Endothelial cell of umbilical vein (primary cell): ENCODE measurements around the gene DNAI7.

Experiments used
- CTCF ChIP-seq, 2 donors: IDR thresholded peaks; 1 replicate in 1 of 2; 2 replicates in 1 of 2; pipeline ENCODE4 v1.5.1; 2011; ENCODE audit warnings: low read length in 2 of 2, mild to moderate bottlenecking in 2 of 2, moderate library complexity in 2 of 2, control low read depth in 1 of 2, inconsistent platforms in 1 of 2, low read depth in 1 of 2; ENCODE audit not compliant: insufficient read depth in 1 of 2; ENCODE audit errors: extremely low read depth in 1 of 2
- EZH2 ChIP-seq: IDR thresholded peaks from 2 replicates; pipeline ENCODE4 v1.6.1; 2012; ENCODE audit warnings: borderline replicate concordance, low read depth, mild to moderate bottlenecking, moderate library complexity, low read length, inconsistent platforms; ENCODE audit not compliant: severe bottlenecking
- GATA2 ChIP-seq: IDR thresholded peaks from 2 replicates; pipeline ENCODE4 v1.7.0; 2011; ENCODE audit warnings: low read depth, mild to moderate bottlenecking, moderate library complexity, mixed read lengths, low read length; ENCODE audit not compliant: insufficient read length, insufficient read depth
- JUN ChIP-seq: IDR thresholded peaks from 2 replicates; pipeline ENCODE4 v1.6.1; 2011; ENCODE audit warnings: borderline replicate concordance, low read depth; ENCODE audit not compliant: insufficient read length, insufficient read depth
- MAX ChIP-seq: IDR thresholded peaks from 2 replicates; pipeline ENCODE4 v1.6.1; 2011; ENCODE audit not compliant: insufficient read depth, insufficient read length
- MYC ChIP-seq: IDR thresholded peaks from one replicate; pipeline ENCODE4 v1.6.1; 2011; ENCODE audit warnings: mild to moderate bottlenecking, low read depth, low read length
- POLR2A ChIP-seq: IDR thresholded peaks from 2 replicates; pipeline ENCODE4 v1.6.1; 2012; ENCODE audit warnings: low read depth, mild to moderate bottlenecking, control low read depth, low read length
- POLR2AphosphoS5 ChIP-seq: IDR thresholded peaks from 2 replicates; pipeline ENCODE4 v1.6.1; 2012; ENCODE audit warnings: low read depth, mild to moderate bottlenecking, control low read depth, low read length, moderate library complexity; ENCODE audit not compliant: insufficient read depth

- TF ChIP-seq POLR2A (no peak), EZH2 (no peak), CTCF (IDR thresholded peaks at IDR 0.05; ENCODE audit: extremely low read depth in 1 of 2, insufficient read depth in 1 of 2, low read depth in 1 of 2, low read length in 2 of 2) (no peak), MAX (no peak), MYC (no peak), POLR2AphosphoS5 (no peak), JUN (no peak), GATA2 (no peak)
Measured at GRCh38 chr12:25121110-25121509, 73.8 kb downstream of the DNAI7 start.
